ENCODE measurements around the gene NUMA1.

- TF ChIP-seq ATF2 (IDR thresholded peaks at IDR 0.05; ENCODE audit: low read length) (no peak), POLR2A (IDR thresholded peaks at IDR 0.05; ENCODE audit: control extremely low read depth in 1 of 2, low read depth in 2 of 2, low read length in 2 of 2) (no peak), EP300 (IDR thresholded peaks at IDR 0.05; ENCODE audit: borderline replicate concordance in 1 of 2, low read depth in 2 of 2, low read length in 2 of 2) (no peak), EZH2 (IDR thresholded peaks at IDR 0.05; ENCODE audit: low read depth, low read length, severe bottlenecking) (no peak), CTCF (IDR thresholded peaks at IDR 0.05; ENCODE audit: control extremely low read depth in 1 of 3, insufficient read depth in 1 of 3, low read depth in 1 of 3, low read length in 3 of 3) (no peak)
Observed at GRCh38 chr11:72103754-72104167, 23.4 kb upstream of the NUMA1 start.
